Measurements from ENCODE around the gene CAD. TPM values are rescaled to one million over a fixed set of nuclear protein-coding genes. Genes with fewer than 3 reads are reported as not detected.

Gene CAD
- total and polyA plus RNA-seq, 8 donors, result 4.4 to 130 (median 15.9) TPM

DNA sequence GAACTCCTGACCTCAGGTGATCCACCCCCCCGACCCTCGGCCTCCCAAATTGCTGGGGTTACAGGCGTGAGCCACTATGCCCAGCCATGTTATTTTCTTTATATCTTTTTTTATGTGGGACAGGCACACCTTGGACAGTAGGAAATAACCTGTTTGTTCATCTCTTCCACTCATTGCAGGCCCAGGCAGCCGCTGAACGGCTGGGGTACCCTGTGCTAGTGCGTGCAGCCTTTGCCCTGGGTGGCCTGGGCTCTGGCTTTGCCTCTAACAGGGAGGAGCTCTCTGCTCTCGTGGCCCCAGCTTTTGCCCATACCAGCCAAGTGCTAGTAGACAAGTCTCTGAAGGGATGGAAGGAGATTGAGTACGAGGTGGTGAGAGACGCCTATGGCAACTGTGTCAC is 8.4 kb downstream of the CAD start:
- 93 to 99% (median 94%) methylated on average over 9 of the region's 9 CpGs for WGBS, 5 donors
- DNase-seq, result no peak
- H3K27me3 ChIP-seq, result no peaks in the 10 kb centered on the region
- no peak overlapping the region for H3K4me3 ChIP-seq
- TF ChIP-seq POLR2AphosphoS5 (IDR thresholded peaks at IDR 0.05) (no peak), EP300 (IDR thresholded peaks at IDR 0.05) (no peak), POLR2A (IDR thresholded peaks at IDR 0.05) (no peak)
- TF ChIP-seq, protein P1, sequence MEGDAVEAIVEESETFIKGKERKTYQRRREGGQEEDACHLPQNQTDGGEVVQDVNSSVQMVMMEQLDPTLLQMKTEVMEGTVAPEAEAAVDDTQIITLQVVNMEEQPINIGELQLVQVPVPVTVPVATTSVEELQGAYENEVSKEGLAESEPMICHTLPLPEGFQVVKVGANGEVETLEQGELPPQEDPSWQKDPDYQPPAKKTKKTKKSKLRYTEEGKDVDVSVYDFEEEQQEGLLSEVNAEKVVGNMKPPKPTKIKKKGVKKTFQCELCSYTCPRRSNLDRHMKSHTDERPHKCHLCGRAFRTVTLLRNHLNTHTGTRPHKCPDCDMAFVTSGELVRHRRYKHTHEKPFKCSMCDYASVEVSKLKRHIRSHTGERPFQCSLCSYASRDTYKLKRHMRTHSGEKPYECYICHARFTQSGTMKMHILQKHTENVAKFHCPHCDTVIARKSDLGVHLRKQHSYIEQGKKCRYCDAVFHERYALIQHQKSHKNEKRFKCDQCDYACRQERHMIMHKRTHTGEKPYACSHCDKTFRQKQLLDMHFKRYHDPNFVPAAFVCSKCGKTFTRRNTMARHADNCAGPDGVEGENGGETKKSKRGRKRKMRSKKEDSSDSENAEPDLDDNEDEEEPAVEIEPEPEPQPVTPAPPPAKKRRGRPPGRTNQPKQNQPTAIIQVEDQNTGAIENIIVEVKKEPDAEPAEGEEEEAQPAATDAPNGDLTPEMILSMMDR (IDR thresholded peaks at IDR 0.05), result no peak
- peaks cover 67 to 98% (median 95%) of the 10 kb centered on the region in 4 donors for H3K36me3 ChIP-seq
- no peaks in the 10 kb centered on the region for H3K4me1 ChIP-seq
- H3K27ac ChIP-seq, result no peak overlapping the region
- no peaks in the 10 kb centered on the region for H3K9me3 ChIP-seq
- intact Hi-C loops (cut with DNase I; ENCODE audit: low total_unique reads), result no loop called here

DNA sequence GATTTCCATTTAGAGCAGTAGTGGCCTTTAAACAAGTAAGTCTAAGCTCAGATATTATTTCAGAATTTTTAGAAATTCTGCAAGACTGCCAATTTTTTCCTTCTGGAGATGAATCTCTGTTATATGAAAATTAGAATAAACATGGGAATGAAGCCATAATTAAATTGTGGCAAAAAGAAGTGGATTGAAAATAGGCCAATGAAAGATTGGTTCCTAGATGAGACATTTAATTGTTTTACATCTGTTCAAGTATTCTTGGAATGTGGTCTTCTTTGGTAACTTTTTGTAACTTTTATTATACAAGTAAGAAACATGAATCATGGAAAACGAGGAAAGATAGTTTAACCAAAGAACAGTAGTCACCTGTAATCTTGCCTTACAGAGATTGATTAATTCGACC is 10.3 kb downstream of the CAD start:
- no peaks in the 10 kb centered on the region for H3K9me3 ChIP-seq
- WGBS, 5 donors, result 76 to 83% (median 81%) methylated on average over 2 of the region's 2 CpGs
- H3K27me3 ChIP-seq, result no peaks in the 10 kb centered on the region
- TF ChIP-seq POLR2A (IDR thresholded peaks at IDR 0.05) (no peak), EP300 (IDR thresholded peaks at IDR 0.05) (no peak), POLR2AphosphoS5 (IDR thresholded peaks at IDR 0.05) (no peak)
- TF ChIP-seq, protein P1 (IDR thresholded peaks at IDR 0.05), result no peak
- intact Hi-C loops (cut with DNase I; ENCODE audit: low total_unique reads), result no loop called here
- no peak overlapping the region for H3K4me3 ChIP-seq
- H3K27ac ChIP-seq, result no peak overlapping the region
- no peak for DNase-seq
- H3K4me1 ChIP-seq, result no peaks in the 10 kb centered on the region
- H3K36me3 ChIP-seq, result peaks cover 67 to 100% (median 100%) of the 10 kb centered on the region in 4 donors

DNA sequence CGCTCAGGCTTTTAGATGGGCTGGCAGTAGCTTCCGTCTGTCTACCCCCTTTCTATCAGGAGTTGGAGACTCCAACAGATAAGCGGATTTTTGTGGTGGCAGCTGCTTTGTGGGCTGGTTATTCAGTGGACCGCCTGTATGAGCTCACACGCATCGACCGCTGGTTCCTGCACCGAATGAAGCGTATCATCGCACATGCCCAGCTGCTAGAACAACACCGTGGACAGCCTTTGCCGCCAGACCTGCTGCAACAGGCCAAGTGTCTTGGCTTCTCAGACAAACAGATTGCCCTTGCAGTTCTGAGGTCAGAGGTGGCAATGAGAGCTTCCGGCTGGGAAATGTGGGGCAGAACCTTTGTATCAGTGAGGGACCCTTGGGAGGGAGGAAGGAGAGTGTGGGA is 14.8 kb downstream of the CAD start:
- no peak for DNase-seq
- TF ChIP-seq POLR2A (IDR thresholded peaks at IDR 0.05) (no peak), EP300 (IDR thresholded peaks at IDR 0.05) (no peak), POLR2AphosphoS5 (IDR thresholded peaks at IDR 0.05) (no peak)
- TF ChIP-seq, protein P1 (IDR thresholded peaks at IDR 0.05), result no peak

DNA sequence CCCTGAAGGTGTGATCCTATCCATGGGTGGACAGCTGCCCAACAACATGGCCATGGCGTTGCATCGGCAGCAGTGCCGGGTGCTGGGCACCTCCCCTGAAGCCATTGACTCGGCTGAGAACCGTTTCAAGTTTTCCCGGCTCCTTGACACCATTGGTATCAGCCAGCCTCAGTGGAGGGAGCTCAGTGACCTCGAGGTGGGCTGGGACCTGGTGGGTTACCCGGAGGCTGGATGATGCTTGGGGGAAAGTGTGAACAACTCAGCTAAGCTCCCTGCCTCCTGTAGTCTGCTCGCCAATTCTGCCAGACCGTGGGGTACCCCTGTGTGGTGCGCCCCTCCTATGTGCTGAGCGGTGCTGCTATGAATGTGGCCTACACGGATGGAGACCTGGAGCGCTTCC is 16.2 kb downstream of the CAD start:
- no peak for DNase-seq
- intact Hi-C loops (cut with DNase I; ENCODE audit: low total_unique reads), result no loop called here
- H3K9me3 ChIP-seq, result no peaks in the 10 kb centered on the region
- WGBS, 5 donors, result 89 to 97% (median 95%) methylated on average over 6 to 14 of the region's 14 CpGs
- no peak overlapping the region for H3K4me3 ChIP-seq
- TF ChIP-seq, protein P1 (IDR thresholded peaks at IDR 0.05), result no peak
- TF ChIP-seq POLR2A (IDR thresholded peaks at IDR 0.05), result no peak
- TF ChIP-seq EP300 (IDR thresholded peaks at IDR 0.05), result no peak
- no peak for TF ChIP-seq POLR2AphosphoS5 (IDR thresholded peaks at IDR 0.05)
- H3K4me1 ChIP-seq, result no peaks in the 10 kb centered on the region
- H3K36me3 ChIP-seq, result peaks cover 81 to 100% (median 100%) of the 10 kb centered on the region in 4 donors
- no peak overlapping the region for H3K27ac ChIP-seq
- no peaks in the 10 kb centered on the region for H3K27me3 ChIP-seq

More for the DNA sequence above, 14.8 kb downstream of the CAD start:
- intact Hi-C loops (cut with DNase I; ENCODE audit: low total_unique reads), result no loop called here
- Histone ChIP-seq H3K4me3 (no peak overlapping the region), H3K27me3 (no peaks in the 10 kb centered on the region), H3K36me3 (peaks cover 77 to 100% (median 100%) of the 10 kb centered on the region in 4 donors), H3K9me3 (no peaks in the 10 kb centered on the region), H3K27ac (no peak overlapping the region), H3K4me1 (no peaks in the 10 kb centered on the region)
- 93 to 97% (median 96%) methylated on average over 12 to 13 of the region's 13 CpGs for WGBS, 5 donors

Measured in stomach (tissue), 9 donors.